ENCODE measurements around the gene SMIM38.

DNA sequence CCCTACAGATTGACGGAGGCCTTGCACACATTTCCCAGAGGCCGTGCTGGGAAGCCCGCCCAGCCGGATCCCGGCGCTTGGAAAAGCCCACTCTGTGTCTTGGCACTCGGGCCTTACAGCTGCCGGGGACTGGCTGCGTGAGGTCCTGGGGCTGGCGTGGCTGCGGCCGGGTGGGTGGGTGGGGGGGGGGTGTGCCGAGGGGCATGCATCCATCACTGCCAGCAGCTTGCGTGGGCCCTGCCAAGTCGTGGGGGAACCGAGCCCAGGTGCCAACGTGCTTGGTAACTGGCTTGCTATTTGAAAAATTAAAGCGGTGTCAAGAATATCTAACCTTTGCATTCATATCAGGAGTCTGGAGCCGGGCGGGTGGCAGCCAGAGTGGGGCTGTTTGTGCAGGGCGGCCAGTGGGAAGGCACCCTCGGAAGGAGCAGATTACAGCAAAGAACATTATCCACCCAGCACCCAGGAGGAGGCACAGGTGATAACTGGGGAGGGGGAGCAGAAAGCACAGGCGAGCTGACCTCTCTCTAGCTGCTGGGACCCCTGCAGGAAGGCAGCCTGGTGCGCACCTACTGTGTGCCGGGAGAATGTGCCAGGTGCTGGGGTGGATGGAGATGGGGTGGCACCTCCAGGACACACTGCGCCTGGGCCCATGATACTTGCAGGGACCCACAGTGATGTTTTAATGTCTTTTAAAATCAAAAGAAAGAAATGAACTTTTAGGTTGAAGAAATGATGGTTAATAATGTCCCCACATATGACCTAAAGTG is 28.5 kb upstream of the SMIM38 start:
- TF ChIP-seq, protein P1, sequence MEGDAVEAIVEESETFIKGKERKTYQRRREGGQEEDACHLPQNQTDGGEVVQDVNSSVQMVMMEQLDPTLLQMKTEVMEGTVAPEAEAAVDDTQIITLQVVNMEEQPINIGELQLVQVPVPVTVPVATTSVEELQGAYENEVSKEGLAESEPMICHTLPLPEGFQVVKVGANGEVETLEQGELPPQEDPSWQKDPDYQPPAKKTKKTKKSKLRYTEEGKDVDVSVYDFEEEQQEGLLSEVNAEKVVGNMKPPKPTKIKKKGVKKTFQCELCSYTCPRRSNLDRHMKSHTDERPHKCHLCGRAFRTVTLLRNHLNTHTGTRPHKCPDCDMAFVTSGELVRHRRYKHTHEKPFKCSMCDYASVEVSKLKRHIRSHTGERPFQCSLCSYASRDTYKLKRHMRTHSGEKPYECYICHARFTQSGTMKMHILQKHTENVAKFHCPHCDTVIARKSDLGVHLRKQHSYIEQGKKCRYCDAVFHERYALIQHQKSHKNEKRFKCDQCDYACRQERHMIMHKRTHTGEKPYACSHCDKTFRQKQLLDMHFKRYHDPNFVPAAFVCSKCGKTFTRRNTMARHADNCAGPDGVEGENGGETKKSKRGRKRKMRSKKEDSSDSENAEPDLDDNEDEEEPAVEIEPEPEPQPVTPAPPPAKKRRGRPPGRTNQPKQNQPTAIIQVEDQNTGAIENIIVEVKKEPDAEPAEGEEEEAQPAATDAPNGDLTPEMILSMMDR (IDR thresholded peaks at IDR 0.05): no peak
- no peak for TF ChIP-seq EZH2 (IDR thresholded peaks at IDR 0.05; ENCODE audit: borderline replicate concordance, insufficient read depth, low read depth, low read length, poor library complexity, severe bottlenecking)

All from B cell (primary cell).